HCT116 (cell line): ENCODE measurements around the gene DOK6. TPM values are rescaled to one million over a fixed set of nuclear protein-coding genes. Genes with fewer than 3 reads are reported as not detected.

Experiments
- ATAC-seq: fragments of 200-7000 bp; cut with Tn5 transposase; 2 replicates; pipeline ENCODE4 v1.9.1; 2020; ENCODE audit warnings: mild to moderate bottlenecking, moderate library complexity
- BruUV-seq: library from RNA; stranded (reverse); fragments of 400-500 nt; replicated peaks from 2 replicates; lab custom pipeline; 2021; lab: Mats Ljungman, UMichigan
- CTCF ChIA-PET: fragments of 300-600 bp; sonication (Branson Sonifier 250); formaldehyde crosslinking; loops from one replicate; lab custom pipeline; 2021; ENCODE audit warnings: antibody characterized with exemption; lab: Charles Lee
- POLR2A ChIA-PET: fragments of 300-600, 350-600 bp; sonication (Branson Sonifier 250); formaldehyde crosslinking; loops from one replicate; lab custom pipeline; 2021; ENCODE audit warnings: antibody characterized with exemption; lab: Charles Lee
- RAD21 ChIA-PET, 2 experiments: fragments of 300-600 bp; sonication (Branson Sonifier 250); formaldehyde crosslinking; loops; one replicate each; lab custom pipeline; 2023; ENCODE audit warnings: low total read pairs in 2 of 2; ENCODE audit not compliant: uncharacterized antibody in 2 of 2, unreplicated experiment in 2 of 2, low non-redundant PET in 1 of 2; lab: Charles Lee
- DNase-seq: peaks from one replicate; pipeline ENCODE4 v3.0.0-alpha.2; 2010; ENCODE audit warnings: low read depth, low spot score
- H2AFZ ChIP-seq: fragments of 200-600 bp; shearing (Covaris generic), sonication (generic); 2 replicates; pipeline ENCODE4 v1.6.1; 2017; ENCODE audit warnings: low read depth, mixed run types, mixed read lengths, antibody characterized with exemption, low read length; ENCODE audit not compliant: poor library complexity, severe bottlenecking
- H3K27ac ChIP-seq: 2 replicates; pipeline ENCODE4 v1.5.1; 2012; ENCODE audit warnings: low read depth, low read length
- H3K27me3 ChIP-seq: fragments of 200-600 bp; sonication (generic); 2 replicates; pipeline ENCODE4 v1.6.1; 2016; ENCODE audit warnings: mixed run types, low read length, mixed read lengths; ENCODE audit not compliant: insufficient read depth
- H3K36me3 ChIP-seq, 2 experiments: fragments of 200-500 bp in 1 of 2; fragments of 200-600 bp in 1 of 2; sonication (Bioruptor generic) in 1 of 2; sonication (generic) in 1 of 2; 2 replicates each; pipeline versions ENCODE4 v1.5.1 to v1.6.1; 2014 to 2016; ENCODE audit warnings: low read length in 2 of 2, inconsistent platforms in 1 of 2, mixed read lengths in 1 of 2, mixed run types in 1 of 2; ENCODE audit not compliant: insufficient read depth in 2 of 2, control insufficient read depth in 1 of 2
- H3K4me1 ChIP-seq, 2 experiments: fragments of 200-600 bp in 1 of 2; sonication (generic) in 1 of 2; 2 replicates each; pipeline versions ENCODE4 v1.5.1 to v1.6.1; 2012 to 2017; ENCODE audit warnings: low read length in 2 of 2, inconsistent platforms in 1 of 2, mild to moderate bottlenecking in 1 of 2, mixed read lengths in 1 of 2, mixed run types in 1 of 2, moderate library complexity in 1 of 2; ENCODE audit not compliant: insufficient read depth in 2 of 2, control insufficient read depth in 1 of 2
- H3K4me2 ChIP-seq: fragments of 200-600 bp; sonication (generic); 2 replicates; pipeline ENCODE4 v1.6.1; 2017; ENCODE audit warnings: mixed run types, low read length, mixed read lengths
- H3K4me3 ChIP-seq, 2 experiments: fragments of 200-600 bp in 1 of 2; sonication (generic) in 1 of 2; replicated peaks in 1 of 2; 2 replicates each; pipeline ENCODE4 v1.5.1; 2011 to 2016; ENCODE audit warnings: low read length in 2 of 2, control low read depth in 1 of 2, low read depth in 1 of 2, mild to moderate bottlenecking in 1 of 2, mixed read lengths in 1 of 2, mixed run types in 1 of 2
- H3K79me2 ChIP-seq: fragments of 200-600 bp; sonication (generic); 2 replicates; pipeline ENCODE4 v1.6.1; 2017; ENCODE audit warnings: mild to moderate bottlenecking, mixed run types, low read length, moderate library complexity, mixed read lengths; ENCODE audit not compliant: insufficient read depth
- H3K9ac ChIP-seq: fragments of 200-600 bp; sonication (generic); 2 replicates; pipeline ENCODE4 v1.6.1; 2016; ENCODE audit warnings: low read length, mixed read lengths
- H3K9me2 ChIP-seq: fragments of 200-600 bp; sonication (generic), shearing (Covaris generic); 2 replicates; pipeline ENCODE4 v1.6.1; 2017; ENCODE audit warnings: mixed run types, mild to moderate bottlenecking, moderate library complexity; ENCODE audit not compliant: insufficient read depth
- H3K9me3 ChIP-seq, 2 experiments: fragments of 200-500 bp in 1 of 2; fragments of 200-600 bp in 1 of 2; sonication (Bioruptor generic) in 1 of 2; sonication (generic) in 1 of 2; 2 replicates each; pipeline ENCODE4 v1.6.1; 2014 to 2017; ENCODE audit warnings: low read length in 2 of 2, mixed read lengths in 2 of 2, inconsistent platforms in 1 of 2, low read depth in 1 of 2, mild to moderate bottlenecking in 1 of 2, mixed run types in 1 of 2, moderate library complexity in 1 of 2; ENCODE audit not compliant: control insufficient read depth in 1 of 2, insufficient read depth in 1 of 2
- H4K20me1 ChIP-seq: fragments of 200-600 bp; sonication (generic), shearing (Covaris generic); 2 replicates; pipeline ENCODE4 v1.6.1; 2017; ENCODE audit warnings: mixed run types, mild to moderate bottlenecking, moderate library complexity; ENCODE audit not compliant: insufficient read depth
- ATF3 ChIP-seq: IDR thresholded peaks from 2 replicates; pipeline ENCODE4 v1.6.1; 2012
- CBX3 ChIP-seq: IDR thresholded peaks from 2 replicates; pipeline ENCODE4 v1.6.1; 2012; ENCODE audit warnings: low read depth
- ELF1 ChIP-seq: IDR thresholded peaks from 2 replicates; pipeline ENCODE4 v1.6.1; 2012; ENCODE audit warnings: low read depth, borderline replicate concordance
- EZH2phosphoT487 ChIP-seq: fragments of 200-600 bp; IDR thresholded peaks from 2 replicates; pipeline ENCODE4 v1.6.1; 2018; ENCODE audit warnings: antibody characterized with exemption, borderline replicate concordance
- FOSL1 ChIP-seq: IDR thresholded peaks from 2 replicates; pipeline ENCODE4 v1.6.1; 2012; ENCODE audit warnings: low read depth
- JUND ChIP-seq: IDR thresholded peaks from 2 replicates; pipeline ENCODE4 v1.6.1; 2012
- POLR2AphosphoS5 ChIP-seq: IDR thresholded peaks from 2 replicates; pipeline ENCODE4 v1.6.1; 2011; ENCODE audit warnings: mild to moderate bottlenecking, low read depth, low read length, moderate library complexity
- RAD21 ChIP-seq: IDR thresholded peaks from 2 replicates; pipeline ENCODE4 v1.6.1; 2012; ENCODE audit warnings: low read depth, mild to moderate bottlenecking
- REST ChIP-seq: IDR thresholded peaks from 2 replicates; pipeline ENCODE4 v1.6.1; 2012; ENCODE audit warnings: low read depth
- SIN3A ChIP-seq: IDR thresholded peaks from 2 replicates; pipeline ENCODE4 v1.6.1; 2012; ENCODE audit warnings: low read depth
- YY1 ChIP-seq: IDR thresholded peaks from 2 replicates; pipeline ENCODE4 v1.6.1; 2011; ENCODE audit warnings: low read length, low read depth, moderate library complexity, mild to moderate bottlenecking; ENCODE audit not compliant: insufficient replicate concordance; ENCODE audit errors: extremely low read depth
- ZNF274 ChIP-seq: fragments of 200-500 bp; sonication (Bioruptor generic); IDR thresholded peaks from 2 replicates; pipeline ENCODE4 v1.6.1; 2014; ENCODE audit warnings: mild to moderate bottlenecking, low read depth, low read length, inconsistent platforms
- intact Hi-C: fragments of 100-400 bp; cut with micrococcal nuclease; formaldehyde crosslinking; loops from 2 replicates; pipeline ENCODE4 v1.10.0; 2022
- total RNA-seq: library from RNA; stranded (reverse); gene quantifications from one replicate; pipeline ENCODE4 v1.2.1, GENCODE V29; 2021; ENCODE audit not compliant: unreplicated experiment

DOK6 gene
- total RNA-seq, 1 experiment from 2014 or later = not detected

GRCh38 chr18:69780851-69781250 lies 380.2 kb downstream of the DOK6 start:
- Histone ChIP-seq H3K9me3 (no peaks in the 10 kb centered on the region), H3K9me2 (no peaks in the 10 kb centered on the region), H3K27ac (no peak overlapping the region), H3K9ac (no peak overlapping the region), H3K4me1 (no peaks in the 10 kb centered on the region), H3K79me2 (no peaks in the 10 kb centered on the region), H3K36me3 (no peaks in the 10 kb centered on the region), H2AFZ (no peak overlapping the region), H3K4me3 (no peak overlapping the region), H4K20me1 (no peaks in the 10 kb centered on the region), H3K4me2 (no peak overlapping the region), H3K27me3 (no peaks in the 10 kb centered on the region)
- no TSS peak for BruUV-seq
- no peak for DNase-seq
- no peak for ATAC-seq
- POLR2A ChIA-PET = no interaction called here
- intact Hi-C loops = no loop called here
- RAD21 ChIA-PET = no interaction called here
- CTCF ChIA-PET = no interaction called here
- TF ChIP-seq FOSL1 = no peak
- no peak for TF ChIP-seq ELF1
- no peak for TF ChIP-seq ATF3
- TF ChIP-seq RAD21 = no peak
- no peak for TF ChIP-seq CBX3
- TF ChIP-seq REST = no peak
- TF ChIP-seq ZNF274 = no peak
- TF ChIP-seq YY1 = no peak
- TF ChIP-seq POLR2AphosphoS5 = no peak
- TF ChIP-seq EZH2phosphoT487 = no peak
- TF ChIP-seq SIN3A = no peak
- TF ChIP-seq JUND = no peak
- TF ChIP-seq, all 23 proteins: peak for 0
